Neutrophil (primary cell): ENCODE measurements around the gene LRP2BP.

Experiments used
- H3K27ac ChIP-seq: fragments of 200-600 bp; sonication (generic); 2 replicates; pipeline ENCODE4 v1.5.1; 2016; ENCODE audit warnings: mild to moderate bottlenecking, moderate library complexity
- H3K27me3 ChIP-seq: fragments of 200-600 bp; sonication (generic); 2 replicates; pipeline ENCODE4 v1.6.0; 2016; ENCODE audit warnings: mild to moderate bottlenecking
- H3K36me3 ChIP-seq: fragments of 200-600 bp; sonication (generic); 2 replicates; pipeline ENCODE4 v1.5.1; 2017
- H3K4me1 ChIP-seq, 2 experiments: fragments of 200-600 bp in 1 of 2; sonication (generic) in 1 of 2; 1 replicate in 1 of 2; 2 replicates in 1 of 2; pipeline versions ENCODE4 v1.5.1 to v1.6.1; 2013 to 2016; ENCODE audit warnings: low read depth in 1 of 2, low read length in 1 of 2, mild to moderate bottlenecking in 1 of 2, moderate library complexity in 1 of 2; ENCODE audit not compliant: control insufficient read depth in 1 of 2, insufficient read depth in 1 of 2
- H3K4me3 ChIP-seq, 2 experiments: fragments of 200-600 bp in 1 of 2; sonication (generic) in 1 of 2; 1 replicate in 1 of 2; 2 replicates in 1 of 2; pipeline ENCODE4 v1.5.1; 2013 to 2016; ENCODE audit warnings: low read depth in 1 of 2, low read length in 1 of 2, mild to moderate bottlenecking in 1 of 2, moderate library complexity in 1 of 2
- H3K9me3 ChIP-seq: fragments of 200-600 bp; sonication (generic); 2 replicates; pipeline ENCODE4 v1.5.1; 2016
- TF ChIP-seq, protein P1 (sequence below): fragments of 200-600 bp; sonication (generic); IDR thresholded peaks from 2 replicates; pipeline ENCODE4 v1.5.1; 2016; ENCODE audit warnings: antibody characterized with exemption

The LRP2BP gene

GRCh38 chr4:185384061-185384460 lies 11.7 kb downstream of the LRP2BP start:
- Histone ChIP-seq H3K4me1 (peaks cover 0 to 9% of the 10 kb centered on the region in 2 experiments), H3K27me3 (peaks cover 63% of the 10 kb centered on the region), H3K9me3 (no peaks in the 10 kb centered on the region), H3K36me3 (no peaks in the 10 kb centered on the region), H3K27ac (no peak overlapping the region), H3K4me3 (no peak overlapping the region)
- TF ChIP-seq, protein P1, sequence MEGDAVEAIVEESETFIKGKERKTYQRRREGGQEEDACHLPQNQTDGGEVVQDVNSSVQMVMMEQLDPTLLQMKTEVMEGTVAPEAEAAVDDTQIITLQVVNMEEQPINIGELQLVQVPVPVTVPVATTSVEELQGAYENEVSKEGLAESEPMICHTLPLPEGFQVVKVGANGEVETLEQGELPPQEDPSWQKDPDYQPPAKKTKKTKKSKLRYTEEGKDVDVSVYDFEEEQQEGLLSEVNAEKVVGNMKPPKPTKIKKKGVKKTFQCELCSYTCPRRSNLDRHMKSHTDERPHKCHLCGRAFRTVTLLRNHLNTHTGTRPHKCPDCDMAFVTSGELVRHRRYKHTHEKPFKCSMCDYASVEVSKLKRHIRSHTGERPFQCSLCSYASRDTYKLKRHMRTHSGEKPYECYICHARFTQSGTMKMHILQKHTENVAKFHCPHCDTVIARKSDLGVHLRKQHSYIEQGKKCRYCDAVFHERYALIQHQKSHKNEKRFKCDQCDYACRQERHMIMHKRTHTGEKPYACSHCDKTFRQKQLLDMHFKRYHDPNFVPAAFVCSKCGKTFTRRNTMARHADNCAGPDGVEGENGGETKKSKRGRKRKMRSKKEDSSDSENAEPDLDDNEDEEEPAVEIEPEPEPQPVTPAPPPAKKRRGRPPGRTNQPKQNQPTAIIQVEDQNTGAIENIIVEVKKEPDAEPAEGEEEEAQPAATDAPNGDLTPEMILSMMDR: no peak

DNA sequence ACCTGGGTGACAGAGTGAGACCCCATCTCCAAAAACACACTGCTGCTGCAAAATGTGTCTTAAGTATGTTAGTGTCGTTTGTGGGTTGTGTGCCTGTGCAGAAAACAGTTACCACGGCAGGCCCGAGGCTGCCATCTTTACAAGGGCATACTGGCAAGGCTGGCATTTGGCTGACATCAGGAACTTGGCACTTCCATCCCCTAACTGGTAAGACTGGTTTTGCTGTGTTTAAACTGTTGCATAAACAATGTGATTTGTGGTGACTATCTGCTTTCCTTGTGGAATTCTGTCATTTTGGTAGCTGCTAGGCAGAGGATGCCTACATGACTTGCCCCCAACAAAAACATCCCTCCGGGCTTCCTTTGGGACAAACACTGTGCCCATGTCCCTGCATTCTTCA lies 12.3 kb downstream of the LRP2BP start:
- Histone ChIP-seq H3K27me3 (peaks cover 63% of the 10 kb centered on the region), H3K36me3 (no peaks in the 10 kb centered on the region), H3K27ac (no peak overlapping the region), H3K4me1 (peaks cover 0 to 9% of the 10 kb centered on the region in 2 experiments), H3K4me3 (no peak overlapping the region), H3K9me3 (no peaks in the 10 kb centered on the region)
- TF ChIP-seq, protein P1: no peak

DNA sequence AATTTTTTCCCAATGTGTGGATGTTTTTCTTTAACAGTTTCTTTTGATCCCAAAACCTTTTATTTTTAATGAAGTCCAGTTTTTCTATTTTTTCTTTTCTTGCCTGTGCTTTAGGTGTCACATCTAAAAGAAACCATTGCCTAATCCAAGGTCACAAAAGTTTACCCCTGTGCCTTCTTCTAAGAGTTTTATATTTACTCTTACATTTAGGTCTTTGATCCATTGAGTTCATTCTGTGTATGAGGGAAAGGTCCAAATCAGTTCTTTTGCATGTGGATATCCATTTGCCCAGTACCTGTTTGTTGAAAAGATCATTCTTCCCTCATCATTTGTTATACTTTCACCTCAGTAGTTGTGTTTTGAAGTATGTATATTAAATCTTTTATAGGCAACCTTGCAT lies 13.0 kb downstream of the LRP2BP start:
- peaks cover 63% of the 10 kb centered on the region for H3K27me3 ChIP-seq
- no peaks in the 10 kb centered on the region for H3K9me3 ChIP-seq
- H3K27ac ChIP-seq: no peak overlapping the region
- no peaks in the 10 kb centered on the region for H3K36me3 ChIP-seq
- peaks cover 0 to 9% of the 10 kb centered on the region in 2 experiments for H3K4me1 ChIP-seq
- no peak overlapping the region for H3K4me3 ChIP-seq
- TF ChIP-seq, protein P1: no peak

- H3K36me3 ChIP-seq: no peaks in the 10 kb centered on the region
- H3K4me3 ChIP-seq: no peak overlapping the region
Measured at GRCh38 chr4:185381288-185382196, 14.2 kb downstream of the LRP2BP start.

DNA sequence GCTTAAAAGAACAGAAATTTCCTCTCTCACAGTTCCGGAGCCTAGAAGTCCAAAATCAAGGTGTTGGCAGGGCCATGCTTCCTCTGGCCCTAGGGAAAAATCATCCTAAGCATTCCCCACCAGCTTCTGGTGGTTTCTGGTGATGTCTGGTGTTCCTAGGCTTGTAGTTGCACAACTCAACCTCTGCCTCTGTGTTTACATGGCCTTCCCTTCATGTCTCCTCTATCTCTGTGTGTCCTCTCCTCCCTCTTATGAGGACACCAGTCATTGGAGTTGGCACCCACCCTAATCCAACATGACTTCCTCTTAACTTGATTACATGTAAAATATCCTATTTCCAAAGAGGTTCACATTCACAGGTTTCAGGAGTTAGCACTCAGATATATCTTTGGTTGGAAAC lies 15.4 kb downstream of the LRP2BP start:
- no peak overlapping the region for H3K4me3 ChIP-seq
- no peak overlapping the region for H3K27ac ChIP-seq
- no peaks in the 10 kb centered on the region for H3K9me3 ChIP-seq
- peaks cover 39% of the 10 kb centered on the region for H3K27me3 ChIP-seq
- H3K36me3 ChIP-seq: no peaks in the 10 kb centered on the region
- H3K4me1 ChIP-seq: peaks cover 0 to 8% of the 10 kb centered on the region in 2 experiments
- TF ChIP-seq, protein P1: no peak

More at GRCh38 chr4:185381288-185382196, 14.2 kb downstream of the LRP2BP start:
- H3K27me3 ChIP-seq: peaks cover 51% of the 10 kb centered on the region
- no peaks in the 10 kb centered on the region for H3K9me3 ChIP-seq
- TF ChIP-seq, protein P1: no peak
- H3K27ac ChIP-seq: no peak overlapping the region
- peaks cover 0 to 9% of the 10 kb centered on the region in 2 experiments for H3K4me1 ChIP-seq
